ENCODE measurements around the gene PLEKHG5.

The PLEKHG5 gene

DNA sequence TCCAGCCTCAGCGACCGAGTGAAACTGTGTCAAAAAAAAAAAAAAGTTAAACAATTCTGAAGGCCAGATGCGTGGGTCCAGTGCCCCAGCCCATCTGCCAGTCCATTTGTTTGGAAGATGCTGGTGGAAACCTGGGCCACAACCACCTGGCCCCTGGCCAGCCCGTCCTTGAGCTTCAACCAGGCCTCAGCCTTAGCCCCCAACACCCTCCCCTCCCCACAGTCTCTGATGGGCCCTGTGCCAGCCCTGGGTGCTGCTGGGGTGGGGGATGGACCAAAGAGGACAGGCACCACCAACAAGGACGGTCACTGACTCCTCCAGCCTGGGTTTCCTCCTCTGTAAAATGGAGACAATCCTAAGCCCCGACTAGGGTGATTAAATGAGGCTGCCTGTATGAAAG, 19.6 kb upstream of the PLEKHG5 start:
- DNase-seq (ENCODE audit: low read depth in 2 of 2, low spot score in 1 of 2) = no peak

DNA sequence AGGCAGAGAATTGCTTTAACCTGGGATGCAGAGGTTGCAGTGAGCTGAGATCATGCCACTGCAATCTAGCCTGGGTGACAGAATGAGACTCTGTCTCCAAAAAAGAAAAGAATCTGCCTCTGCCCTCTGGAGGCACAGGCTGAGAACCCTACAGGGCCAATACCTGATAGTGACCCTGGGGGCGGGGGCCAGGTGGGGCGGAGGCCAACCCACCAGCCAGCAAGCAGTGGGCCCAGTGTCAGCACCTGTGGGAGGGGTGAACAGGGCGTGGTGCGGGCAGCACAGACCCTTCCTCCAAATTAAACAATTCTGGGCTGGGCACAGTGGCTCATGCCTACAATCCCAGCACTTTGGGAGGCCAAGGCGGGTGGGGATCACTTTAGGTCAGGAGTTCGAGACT, 19.0 kb upstream of the PLEKHG5 start:
- no peak for DNase-seq (ENCODE audit: low read depth in 2 of 2, low spot score in 1 of 2)

DNA sequence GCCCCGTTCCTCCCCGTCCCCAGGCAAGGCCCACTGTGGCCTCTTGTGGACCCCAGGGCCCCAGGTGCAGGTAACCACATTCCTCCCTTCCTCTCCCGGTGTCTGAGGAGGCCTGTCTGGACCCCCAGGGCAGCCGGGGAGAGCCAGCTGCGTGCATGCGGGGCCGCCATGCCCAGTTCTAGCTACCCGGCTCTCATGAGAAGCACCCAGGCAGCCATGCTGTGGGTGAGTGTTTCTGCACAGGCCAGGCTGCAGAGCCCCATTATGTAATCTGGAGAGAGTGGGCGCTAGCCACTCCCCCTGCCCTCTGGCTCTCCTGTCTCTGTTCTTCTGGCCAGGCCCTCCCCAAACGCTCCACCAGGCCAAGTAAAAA, 18.4 kb upstream of the PLEKHG5 start:
- no peak for DNase-seq (ENCODE audit: low read depth in 2 of 2, low spot score in 1 of 2)

DNA sequence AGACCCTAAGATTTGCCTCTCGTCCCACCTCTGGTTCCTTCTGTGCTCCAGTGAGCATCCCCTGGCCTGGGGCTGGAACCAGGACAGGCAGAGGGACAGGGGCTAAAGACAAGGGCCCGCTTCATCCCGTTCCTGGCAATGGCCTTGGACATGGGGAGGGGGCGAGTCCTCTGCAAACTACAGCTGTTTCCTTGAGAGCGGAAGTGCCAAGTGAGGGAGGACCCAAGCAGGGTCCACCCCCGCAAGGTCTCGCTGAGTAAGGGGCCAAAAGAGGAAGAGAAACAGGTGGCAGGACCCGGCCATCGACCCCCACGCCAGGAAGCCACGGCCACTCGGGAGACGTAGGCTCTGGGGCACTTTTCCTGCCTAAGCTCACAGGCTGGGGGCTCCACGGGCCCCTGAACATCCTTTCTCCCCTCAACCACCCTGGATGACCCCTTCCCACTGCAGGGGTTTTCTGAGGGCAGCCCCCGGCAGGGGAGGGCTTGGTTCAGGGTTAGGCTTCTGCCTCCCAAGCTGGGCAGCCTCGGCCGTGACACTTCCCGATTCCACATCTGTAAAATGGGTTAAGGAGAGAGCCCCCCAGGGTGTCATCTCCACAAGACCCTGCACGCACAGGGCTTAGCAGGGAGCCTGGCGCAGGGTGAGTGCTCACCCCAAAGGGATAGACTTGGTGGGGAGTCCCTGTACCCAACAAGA, 17.9 kb upstream of the PLEKHG5 start:
- no peak for DNase-seq (ENCODE audit: low read depth in 2 of 2, low spot score in 1 of 2)

DNA sequence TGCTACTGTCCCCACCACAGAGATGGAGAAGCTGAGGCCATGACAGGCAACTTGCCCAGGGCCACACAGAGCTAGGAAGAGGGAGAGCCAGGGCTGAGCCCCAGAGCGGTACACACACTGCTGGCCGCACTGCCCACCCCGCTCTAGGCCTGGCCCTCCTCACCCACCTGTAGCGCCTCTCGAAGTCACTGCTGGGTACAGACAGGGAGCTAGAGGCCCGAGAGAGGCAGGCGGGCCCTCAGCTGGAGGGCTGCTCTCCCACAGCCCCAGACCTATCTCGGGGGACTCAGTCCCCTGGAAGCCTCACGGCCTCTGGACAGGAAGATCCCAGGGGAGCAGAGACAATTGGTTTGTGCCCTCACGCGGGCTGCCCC, 17.3 kb upstream of the PLEKHG5 start:
- no peak for DNase-seq (ENCODE audit: low read depth in 2 of 2, low spot score in 1 of 2)

DNA sequence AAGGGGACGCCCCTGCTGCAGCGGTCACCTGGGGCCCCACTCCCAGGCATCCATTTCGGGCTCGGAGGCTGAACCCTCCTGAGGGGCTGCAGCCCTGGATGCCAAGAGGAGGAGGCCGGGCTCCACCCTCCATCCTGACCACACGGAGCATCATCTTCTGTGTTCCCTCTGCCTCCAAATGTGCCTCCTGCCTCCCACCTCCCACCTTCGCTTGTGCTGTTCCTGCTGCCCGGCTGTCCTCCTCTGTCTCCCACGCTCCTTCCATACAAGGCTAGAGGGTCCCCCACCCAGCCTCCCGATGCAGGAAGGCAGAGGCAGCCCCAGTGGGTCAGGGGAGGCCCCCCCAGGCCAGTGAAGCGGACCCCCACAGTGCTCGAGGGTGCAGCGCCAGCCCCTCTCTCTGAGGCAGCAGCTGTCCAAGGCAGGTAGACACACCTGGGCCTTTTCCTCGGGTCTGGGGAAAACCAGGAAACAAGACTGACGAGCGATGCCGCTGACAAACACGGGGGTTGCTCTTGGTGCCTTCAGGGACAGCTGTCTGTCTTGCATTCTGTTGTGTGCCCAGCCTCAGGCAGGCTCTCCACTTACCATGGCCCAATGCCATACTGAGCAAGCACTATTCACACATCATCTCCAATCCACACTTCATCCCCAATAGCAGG, 16.8 kb upstream of the PLEKHG5 start:
- no peak for DNase-seq (ENCODE audit: low read depth in 2 of 2, low spot score in 1 of 2)

DNA sequence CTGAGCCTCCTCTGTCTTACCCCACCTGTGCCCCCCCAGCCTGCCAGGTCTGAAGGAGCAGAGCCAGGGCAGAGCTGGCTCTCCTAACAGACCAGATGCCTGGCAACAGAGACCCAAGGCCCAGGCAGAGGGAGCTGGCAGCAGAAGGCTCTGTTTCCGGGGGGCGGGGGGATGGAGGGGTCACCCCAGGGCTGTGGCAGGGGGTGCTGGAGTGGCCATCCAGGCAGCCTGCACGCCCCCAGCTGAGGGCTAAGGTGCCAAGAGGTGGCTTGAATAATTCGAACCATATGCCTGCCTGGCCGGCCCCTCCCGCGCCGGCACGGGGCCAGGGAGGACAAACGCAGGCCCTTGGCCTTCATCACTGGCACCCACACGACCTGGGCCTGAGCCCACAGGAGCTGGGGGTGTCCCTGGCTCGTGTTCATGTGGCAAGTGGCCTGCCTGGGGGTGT, 16.0 kb upstream of the PLEKHG5 start:
- DNase-seq (ENCODE audit: low read depth in 2 of 2, low spot score in 1 of 2) = no peak

DNA sequence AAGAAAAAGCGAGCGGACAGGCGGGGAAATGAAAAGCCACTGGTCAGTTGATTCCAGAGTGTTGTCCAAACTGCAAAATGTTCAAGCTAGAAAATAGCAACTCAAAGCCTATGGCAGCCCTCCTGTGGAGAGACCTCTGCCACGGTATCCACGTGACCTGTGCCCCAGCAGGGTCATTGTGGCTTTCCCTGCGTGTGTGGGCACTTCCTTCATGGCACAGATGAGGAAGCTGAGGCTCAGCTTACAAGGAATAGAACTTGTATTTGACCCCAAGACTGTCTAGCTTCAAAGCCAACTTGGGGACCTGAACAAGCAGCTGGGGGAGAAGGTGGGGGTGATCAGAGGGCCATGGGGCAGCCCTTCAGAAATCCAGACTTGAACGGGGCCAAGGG, 15.6 kb upstream of the PLEKHG5 start:
- DNase-seq (ENCODE audit: low read depth in 2 of 2, low spot score in 1 of 2) = no peak

DNA sequence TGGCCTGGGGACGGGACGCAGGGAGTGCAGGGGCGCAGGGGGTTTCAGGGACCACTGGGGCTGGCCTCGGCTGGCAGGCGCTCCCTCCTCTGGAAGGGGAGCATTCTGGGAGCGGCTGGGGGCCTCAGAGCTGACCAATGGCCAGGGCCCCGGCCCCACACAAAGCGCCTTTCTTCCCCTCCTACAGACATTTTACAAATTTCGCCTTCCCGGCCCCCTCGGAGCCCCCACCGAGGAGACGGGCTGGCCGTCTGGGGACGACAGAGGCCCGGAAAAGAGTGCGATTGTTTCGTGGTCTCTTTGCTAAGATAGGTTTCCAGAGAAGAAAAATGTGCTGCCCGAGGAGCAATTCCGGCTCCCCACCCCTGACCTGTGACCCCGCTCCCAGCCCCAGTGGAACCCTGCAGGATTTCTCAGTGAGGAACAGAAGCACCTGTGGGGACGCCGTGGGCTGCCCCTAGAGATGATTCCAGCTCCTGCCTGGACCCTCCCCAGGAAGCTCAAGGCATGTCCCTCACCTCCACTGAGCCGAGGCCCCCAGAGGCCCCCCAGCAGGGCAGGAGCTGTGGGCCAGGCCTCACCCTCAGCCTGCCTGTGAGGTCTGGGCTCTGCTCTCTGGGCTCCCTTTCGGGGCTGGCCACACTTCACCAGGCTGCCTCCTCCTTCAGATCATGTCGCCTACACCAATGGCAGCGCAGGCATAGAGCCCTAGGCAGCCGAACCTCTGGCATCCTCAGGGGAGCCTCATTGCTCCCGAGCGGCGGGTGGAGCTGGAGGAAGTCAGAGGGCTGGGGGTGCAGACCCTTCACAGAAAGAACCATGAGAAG, 15.0 kb upstream of the PLEKHG5 start:
- no peak for DNase-seq (ENCODE audit: low read depth in 2 of 2, low spot score in 1 of 2)

DNA sequence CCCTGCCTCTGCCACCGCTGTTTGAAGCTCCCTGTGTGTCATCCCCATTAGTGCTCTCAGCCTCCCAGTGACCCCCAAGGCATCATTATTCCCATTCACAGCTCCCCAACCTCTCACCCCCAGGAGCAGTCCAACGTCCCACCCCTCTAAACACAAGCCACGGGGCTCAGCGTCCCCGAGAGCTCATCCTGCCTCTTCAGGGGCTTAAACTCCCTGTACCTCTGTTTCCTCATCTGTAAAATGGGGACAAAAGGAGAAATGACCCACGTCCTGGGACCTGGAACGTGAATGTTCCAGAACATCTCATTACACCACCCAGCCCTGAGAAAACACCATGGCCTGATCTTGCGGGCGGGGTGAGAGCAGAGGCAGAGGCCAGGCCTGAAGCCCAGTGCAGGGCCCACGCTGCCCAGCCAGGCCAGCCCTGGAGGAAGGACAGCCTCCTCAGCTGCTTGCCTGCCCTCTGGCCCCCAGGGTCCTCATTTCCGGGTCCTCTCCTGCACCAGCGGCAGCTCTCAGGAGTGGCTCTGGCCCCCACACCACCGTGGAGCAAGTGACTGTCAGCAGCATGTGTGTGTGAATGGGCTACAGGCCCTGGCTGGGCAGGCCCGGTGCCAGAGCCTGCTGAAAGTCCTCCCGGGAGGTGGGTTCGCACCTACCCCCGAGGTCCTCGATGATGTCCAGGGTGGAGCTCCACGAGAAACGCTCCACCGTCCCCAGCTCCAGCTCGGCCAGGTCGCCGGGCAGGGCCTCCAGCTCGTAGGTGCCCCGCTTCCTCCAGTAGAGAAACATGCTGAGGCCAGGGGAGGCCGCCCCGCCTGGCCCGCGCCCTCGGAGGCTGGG, 14.1 kb upstream of the PLEKHG5 start:
- DNase-seq (ENCODE audit: low read depth in 2 of 2, low spot score in 1 of 2) = no peak

DNA sequence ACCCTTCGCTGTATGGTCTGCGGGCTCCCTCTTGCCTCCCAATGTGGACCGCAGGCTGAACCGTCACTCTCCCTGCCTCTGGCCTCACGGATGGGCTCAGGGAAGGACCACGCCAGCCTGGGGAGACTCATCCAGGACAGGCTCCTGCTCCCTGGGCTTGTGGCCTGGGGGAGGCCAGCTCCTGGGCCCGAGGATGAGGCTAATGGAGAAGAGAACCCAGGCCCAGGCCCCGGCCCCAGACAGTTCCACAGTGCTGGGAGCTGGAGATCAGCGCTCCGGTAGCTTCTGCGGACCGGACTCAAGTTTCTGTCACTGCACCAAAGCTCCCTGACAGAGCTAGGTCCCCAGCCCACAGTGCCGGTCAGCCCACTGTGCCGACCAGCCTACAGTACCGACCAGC, 13.4 kb upstream of the PLEKHG5 start:
- no peak for DNase-seq (ENCODE audit: low read depth in 2 of 2, low spot score in 1 of 2)

DNA sequence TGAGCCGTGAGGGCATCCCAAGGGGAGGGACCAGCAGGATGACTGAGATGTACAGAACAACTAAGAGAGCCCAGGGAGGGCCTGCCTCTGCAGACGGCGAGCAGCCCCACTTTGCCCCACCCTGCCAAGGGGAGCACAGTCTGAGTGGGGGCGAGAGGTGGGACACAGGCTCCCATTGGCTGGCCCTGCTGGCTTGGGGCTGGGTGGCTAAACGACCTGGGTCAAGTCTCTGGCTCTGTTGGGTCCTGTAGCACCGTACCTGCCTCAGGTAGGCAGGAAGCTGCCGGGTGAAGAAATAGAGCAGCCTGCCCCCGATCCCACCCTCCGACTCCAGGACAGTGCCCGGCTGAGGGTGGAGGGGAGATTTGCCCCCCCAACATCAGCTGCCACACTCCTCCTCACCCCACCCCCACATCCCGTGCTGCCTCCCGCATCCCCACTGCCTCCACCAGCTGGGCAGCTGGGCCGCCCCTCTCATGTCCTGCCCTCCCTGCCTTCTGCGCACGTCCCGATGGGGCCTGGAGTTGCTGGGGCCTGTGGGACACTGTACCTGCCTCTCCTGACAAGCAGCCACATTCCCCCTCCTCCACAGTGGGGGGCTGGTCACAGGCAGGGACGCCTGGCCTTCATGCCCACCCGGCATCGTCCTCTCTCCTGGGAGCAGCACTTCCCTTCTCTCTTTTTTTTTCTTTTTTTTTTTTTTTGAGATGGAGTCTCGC, 12.6 kb upstream of the PLEKHG5 start:
- DNase-seq (ENCODE audit: low read depth in 2 of 2, low spot score in 1 of 2) = no peak

DNA sequence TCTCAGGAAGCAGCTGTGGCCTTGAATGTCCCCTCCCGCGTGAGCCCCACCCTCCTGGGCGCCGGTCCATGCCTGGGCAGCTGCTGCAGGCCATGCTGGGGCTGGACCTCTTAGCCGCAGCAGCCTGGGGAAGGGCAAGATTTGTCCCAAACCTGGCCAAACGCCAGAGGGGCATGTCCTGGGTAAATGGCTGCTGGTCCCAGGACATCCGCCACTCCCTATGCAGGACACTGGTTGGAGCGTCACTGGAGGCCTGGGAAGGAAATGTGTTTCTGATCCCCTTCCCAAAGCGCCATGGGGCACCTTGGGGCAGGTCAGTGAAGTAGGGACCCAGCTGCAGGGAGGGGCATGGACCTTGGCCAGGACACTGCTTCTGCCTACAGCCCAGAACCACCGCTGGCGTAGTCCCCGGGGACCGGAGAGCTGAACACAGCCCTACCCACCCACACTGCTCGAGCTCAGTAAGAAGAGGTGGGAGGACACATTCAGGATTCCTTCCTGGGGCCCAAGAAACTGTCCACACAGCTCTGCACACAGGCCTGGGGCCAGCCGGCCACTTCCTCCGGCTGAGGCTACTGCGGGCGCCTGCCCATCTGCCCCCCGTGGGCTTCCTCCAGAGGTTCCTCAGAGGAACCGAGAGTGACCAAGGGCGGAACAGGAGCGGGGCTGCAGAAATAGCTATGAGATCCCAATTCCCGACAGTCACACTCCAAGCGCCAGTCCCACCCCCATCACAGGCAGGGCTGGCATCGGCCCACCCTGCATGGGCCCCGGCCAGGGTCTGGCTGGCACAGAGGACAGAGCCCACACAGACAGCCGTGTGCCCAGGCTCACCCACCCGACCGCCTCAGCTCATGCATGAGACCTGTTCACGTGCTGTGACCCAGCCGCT, 10.8 kb upstream of the PLEKHG5 start:
- no peak for DNase-seq (ENCODE audit: low read depth in 2 of 2, low spot score in 1 of 2)

DNA sequence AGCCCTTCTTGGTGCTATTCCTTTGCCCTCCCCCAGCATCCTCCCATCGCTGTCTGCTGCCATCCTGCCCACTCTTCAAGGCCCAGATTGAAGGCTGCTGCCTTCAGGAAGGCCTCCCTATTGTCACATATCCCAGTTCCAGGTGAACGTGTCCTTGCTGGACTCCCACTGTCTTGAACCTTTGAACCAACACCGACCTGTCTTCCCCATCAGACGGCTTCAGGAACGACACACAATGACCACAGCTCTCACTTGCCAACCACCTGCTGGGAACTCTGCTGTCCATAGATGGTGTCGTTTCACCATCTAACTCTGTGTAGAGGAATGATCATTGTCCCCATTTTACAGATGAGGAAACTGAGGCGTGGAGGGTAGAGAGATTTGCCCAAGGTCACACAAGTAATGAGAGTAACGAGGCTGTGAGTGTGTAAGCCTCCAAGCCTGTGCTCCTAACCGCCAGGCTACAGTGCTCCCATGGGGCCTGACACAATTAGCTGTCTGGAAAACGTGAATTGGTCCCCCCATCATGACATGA, 9.9 kb upstream of the PLEKHG5 start:
- DNase-seq (ENCODE audit: low read depth in 2 of 2, low spot score in 1 of 2) = no peak

DNA sequence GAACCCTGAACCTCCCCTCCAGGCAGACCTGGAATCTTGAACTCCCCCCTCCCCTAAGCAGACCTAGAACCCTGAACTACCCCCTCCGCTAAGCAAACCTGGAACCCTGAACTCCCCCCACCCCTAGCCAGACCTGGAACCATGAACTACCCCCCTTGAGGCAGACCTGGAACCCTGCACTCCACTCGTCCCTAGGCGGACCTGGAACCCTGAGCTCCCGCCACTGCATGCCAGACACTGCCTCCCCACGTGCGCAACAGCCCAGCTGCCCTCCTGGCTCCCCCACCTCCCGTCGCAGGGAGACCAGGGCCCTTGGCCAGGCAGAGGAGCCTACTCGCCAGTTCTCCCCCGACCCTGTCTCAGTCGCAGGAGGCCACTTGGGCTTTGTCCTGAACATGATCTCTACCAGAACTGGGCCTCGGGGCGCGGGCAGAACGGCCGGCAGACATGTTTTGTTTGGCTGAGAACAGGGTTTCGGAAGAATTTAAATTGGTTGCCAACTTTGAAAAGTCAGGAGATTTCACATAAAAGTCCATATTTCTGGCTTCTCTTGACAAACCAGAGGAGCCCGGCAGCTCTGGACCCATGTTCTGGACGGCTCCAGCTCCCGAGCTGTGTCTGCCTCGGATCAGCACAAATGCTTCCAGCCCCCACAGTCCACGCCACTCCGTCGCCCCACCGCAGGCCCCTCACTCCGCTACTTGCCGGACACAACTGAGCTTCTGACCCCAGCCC, 9.2 kb upstream of the PLEKHG5 start:
- no peak for DNase-seq (ENCODE audit: low read depth in 2 of 2, low spot score in 1 of 2)

DNA sequence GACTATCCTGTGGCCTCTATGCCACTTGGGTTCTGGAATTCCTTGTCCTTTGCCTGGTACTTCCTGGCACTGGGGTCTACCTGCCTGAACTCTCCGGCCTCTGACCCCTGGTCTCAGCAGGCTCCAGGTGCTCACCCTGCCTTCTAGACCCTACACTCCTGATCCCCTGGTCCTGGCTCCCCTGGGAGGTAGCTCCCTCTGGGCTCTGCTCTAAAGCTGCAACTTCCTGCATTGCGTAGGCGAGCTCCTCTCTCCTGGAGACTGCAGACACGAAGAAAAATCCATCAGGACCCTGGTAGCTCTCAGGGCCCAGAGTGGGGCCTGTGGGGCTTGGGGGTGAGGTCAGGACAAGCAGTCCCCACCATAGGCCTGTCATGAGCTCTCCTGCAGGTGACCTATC, 7.8 kb upstream of the PLEKHG5 start:
- no peak for DNase-seq (ENCODE audit: low read depth in 2 of 2, low spot score in 1 of 2)

DNA sequence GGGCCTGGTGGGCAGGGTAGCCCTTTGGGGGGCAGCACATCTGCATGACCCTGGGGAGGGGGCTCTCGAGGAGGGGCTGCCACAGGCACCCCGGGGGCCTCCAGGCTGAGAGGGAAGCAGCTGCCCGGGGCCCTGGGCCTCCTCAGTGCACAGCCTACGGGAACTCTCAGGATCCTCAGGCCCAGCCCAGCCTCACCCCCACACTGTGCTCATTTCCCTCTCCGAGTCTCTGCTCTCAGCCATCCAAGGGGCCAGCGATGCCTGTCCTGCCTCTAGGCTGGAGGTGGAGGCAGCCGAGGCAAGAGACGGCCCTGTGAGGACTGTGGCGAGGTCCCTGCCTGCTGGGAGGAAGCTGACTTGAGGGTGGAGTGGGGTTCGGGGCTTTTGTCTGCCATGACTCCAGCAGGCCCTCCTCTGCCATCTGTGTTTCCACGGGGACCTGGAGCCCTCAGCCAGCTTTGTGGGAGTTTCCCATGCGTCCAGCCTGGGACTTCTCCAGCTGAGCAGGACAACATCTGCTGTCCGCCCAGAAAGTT, 7.2 kb upstream of the PLEKHG5 start:
- no peak for DNase-seq (ENCODE audit: low read depth in 2 of 2, low spot score in 1 of 2)

DNA sequence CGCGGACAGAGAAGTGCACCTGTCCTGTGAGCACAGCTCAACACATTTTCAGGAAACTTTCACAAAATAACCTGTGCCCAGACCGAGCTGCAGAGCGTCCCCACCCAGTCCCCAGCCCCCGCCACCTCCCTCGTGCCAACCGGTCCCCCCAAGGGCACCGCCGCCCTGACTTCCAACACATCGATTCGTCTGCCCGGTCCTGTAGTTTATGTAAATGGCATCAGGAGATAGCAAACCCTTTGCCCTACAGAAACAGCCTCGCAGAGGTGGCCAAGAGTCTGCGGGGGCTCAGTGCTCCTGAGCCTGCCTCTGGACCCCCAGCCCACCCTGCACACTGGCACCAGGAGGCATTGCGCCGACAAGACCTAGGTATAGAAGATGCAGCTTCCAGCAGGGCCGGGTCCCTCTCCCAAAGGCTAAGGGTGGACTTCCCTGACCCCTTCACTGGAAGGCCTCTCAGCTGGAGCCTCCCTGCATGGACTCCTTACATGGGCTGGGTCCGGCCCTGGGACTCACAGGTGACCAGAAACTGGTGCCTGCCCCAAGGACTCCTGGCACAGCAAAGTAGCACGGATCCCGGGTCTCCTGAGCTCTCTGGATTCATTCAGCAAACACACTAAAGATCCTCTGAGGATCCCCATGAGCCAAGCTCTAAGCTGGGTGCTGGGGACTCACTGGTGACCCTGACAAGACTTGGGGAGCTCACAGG, 6.6 kb upstream of the PLEKHG5 start:
- no peak for DNase-seq (ENCODE audit: low read depth in 2 of 2, low spot score in 1 of 2)
